Kidney epithelial cell (primary cell): ENCODE measurements around the gene MYOCOS. TPM values are rescaled to one million over a fixed set of nuclear protein-coding genes. Genes with fewer than 3 reads are reported as not detected.
"Not testable (repeated sequence)": the region's sequence is repeated elsewhere in the genome, so short reads cannot be mapped to it uniquely, and the experiment has no call there.

ENCODE experiments used
- DNase-seq: peaks from one replicate; pipeline ENCODE4 v3.0.0-alpha.2; 2010; ENCODE audit warnings: low read depth
- H3K27me3 ChIP-seq: 2 replicates; pipeline ENCODE4 v1.6.0; 2011; ENCODE audit warnings: low read length; ENCODE audit not compliant: control insufficient read depth, insufficient read depth
- H3K36me3 ChIP-seq: 2 replicates; pipeline ENCODE4 v1.5.1; 2011; ENCODE audit warnings: low read length; ENCODE audit not compliant: control insufficient read depth, insufficient read depth
- H3K4me3 ChIP-seq: 2 replicates; pipeline ENCODE4 v1.5.1; 2011; ENCODE audit warnings: low read depth, mild to moderate bottlenecking, control low read depth, low read length
- total RNA-seq: library from RNA; depleted of rRNA; stranded (reverse); fragments of >200 nt; gene quantifications from 2 replicates; pipeline ENCODE4 v1.2.3, GENCODE V29; 2015
- TF ChIP-seq, protein P1 (sequence below): IDR thresholded peaks from 2 replicates; pipeline ENCODE4 v1.5.1; 2011; ENCODE audit warnings: mild to moderate bottlenecking, moderate library complexity, low read length, control low read depth, inconsistent platforms; ENCODE audit not compliant: insufficient read depth, poor library complexity, severe bottlenecking

The MYOCOS gene
- total RNA-seq, 1 donor from 2014 or later: not detected

DNA sequence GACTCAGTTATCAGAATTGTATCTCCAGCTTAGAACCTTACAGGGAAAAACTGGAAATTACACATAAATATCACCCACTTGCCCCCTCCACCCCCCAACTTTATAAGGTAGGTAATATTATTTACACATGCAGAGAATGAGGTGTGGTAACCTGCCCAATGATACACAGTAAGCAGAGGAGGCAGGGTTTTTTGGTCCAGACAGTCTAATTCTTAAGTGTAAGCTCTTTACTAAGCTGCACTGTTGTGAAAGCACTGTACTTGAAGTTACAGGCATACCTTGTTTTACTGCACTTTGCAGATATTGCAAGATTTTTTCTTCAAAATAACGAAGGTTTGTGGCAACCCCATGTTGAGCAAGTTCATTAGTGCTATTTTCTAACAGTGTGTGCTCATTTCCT lies 24.8 kb upstream of the MYOCOS start:
- DNase-seq: no peak
- Histone ChIP-seq H3K36me3 (no peaks in the 10 kb centered on the region), H3K27me3 (no peaks in the 10 kb centered on the region), H3K4me3 (no peak overlapping the region)
- TF ChIP-seq, protein P1, sequence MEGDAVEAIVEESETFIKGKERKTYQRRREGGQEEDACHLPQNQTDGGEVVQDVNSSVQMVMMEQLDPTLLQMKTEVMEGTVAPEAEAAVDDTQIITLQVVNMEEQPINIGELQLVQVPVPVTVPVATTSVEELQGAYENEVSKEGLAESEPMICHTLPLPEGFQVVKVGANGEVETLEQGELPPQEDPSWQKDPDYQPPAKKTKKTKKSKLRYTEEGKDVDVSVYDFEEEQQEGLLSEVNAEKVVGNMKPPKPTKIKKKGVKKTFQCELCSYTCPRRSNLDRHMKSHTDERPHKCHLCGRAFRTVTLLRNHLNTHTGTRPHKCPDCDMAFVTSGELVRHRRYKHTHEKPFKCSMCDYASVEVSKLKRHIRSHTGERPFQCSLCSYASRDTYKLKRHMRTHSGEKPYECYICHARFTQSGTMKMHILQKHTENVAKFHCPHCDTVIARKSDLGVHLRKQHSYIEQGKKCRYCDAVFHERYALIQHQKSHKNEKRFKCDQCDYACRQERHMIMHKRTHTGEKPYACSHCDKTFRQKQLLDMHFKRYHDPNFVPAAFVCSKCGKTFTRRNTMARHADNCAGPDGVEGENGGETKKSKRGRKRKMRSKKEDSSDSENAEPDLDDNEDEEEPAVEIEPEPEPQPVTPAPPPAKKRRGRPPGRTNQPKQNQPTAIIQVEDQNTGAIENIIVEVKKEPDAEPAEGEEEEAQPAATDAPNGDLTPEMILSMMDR: no peak

DNA sequence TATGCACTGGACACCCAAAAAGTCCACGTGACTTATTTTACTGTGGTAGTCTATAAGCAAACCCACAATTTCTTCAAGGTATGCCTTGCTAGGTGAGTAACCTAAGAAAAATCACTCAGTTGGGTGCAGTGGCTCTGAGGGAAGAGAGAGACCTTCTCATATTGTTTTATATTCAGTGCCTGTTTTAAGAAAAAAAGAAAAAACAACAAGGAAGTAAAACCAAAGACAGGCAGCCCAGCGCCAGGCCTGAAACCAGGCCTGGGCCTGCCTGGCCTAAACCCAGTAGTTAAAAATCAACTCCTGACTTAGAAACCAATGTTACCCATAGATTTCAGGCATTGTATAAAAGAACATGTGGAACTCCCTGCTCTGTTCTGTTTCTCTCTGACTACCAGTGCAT lies 21.7 kb upstream of the MYOCOS start:
- DNase-seq, H3K4me3 ChIP-seq, H3K27me3 ChIP-seq, H3K36me3 ChIP-seq: not testable (repeated sequence)

DNA sequence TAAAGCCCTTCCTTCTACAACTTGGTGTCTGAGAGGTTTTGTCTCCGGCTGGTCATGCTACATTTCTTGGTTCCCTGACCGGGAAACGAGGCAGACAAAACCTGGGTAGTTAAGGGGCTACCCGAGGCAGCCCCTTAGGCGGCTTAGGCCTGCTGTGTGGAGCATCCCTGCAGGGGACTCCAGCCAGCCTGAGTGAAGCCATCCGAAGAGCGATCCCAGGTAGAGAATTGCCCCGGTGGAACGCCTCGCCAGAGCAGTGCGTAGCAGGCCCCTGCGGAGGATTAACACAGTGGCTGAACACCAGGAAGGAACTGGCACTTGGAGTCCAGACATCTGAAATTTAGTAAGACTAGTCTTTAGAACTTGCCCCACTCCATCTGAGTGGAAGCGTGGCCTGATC lies 21.2 kb upstream of the MYOCOS start:
- no peak for DNase-seq
- no peak overlapping the region for H3K4me3 ChIP-seq
- no peaks in the 10 kb centered on the region for H3K27me3 ChIP-seq
- no peaks in the 10 kb centered on the region for H3K36me3 ChIP-seq
- TF ChIP-seq, protein P1: no peak

DNA sequence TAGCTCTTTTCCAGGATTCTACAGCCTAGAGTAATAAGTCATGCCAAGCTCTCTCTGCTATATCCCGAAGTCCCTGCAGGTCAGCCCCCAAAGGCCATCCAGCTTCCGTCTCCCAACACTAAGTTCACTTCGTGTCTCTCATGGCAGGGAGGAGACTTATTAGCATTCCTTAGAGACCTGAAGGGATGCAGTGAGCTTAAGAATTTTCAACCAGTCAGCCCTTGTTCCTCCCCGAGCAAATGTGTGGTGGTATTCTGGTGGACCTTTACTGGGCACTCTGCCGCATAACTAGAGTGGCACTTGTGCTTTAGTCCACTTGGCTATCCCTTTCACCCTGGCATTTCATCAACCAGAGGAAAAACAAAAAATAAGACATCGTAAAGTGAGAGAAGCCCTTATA lies 19.0 kb upstream of the MYOCOS start:
- not testable (repeated sequence) for DNase-seq, H3K27me3 ChIP-seq, H3K4me3 ChIP-seq, H3K36me3 ChIP-seq

DNA sequence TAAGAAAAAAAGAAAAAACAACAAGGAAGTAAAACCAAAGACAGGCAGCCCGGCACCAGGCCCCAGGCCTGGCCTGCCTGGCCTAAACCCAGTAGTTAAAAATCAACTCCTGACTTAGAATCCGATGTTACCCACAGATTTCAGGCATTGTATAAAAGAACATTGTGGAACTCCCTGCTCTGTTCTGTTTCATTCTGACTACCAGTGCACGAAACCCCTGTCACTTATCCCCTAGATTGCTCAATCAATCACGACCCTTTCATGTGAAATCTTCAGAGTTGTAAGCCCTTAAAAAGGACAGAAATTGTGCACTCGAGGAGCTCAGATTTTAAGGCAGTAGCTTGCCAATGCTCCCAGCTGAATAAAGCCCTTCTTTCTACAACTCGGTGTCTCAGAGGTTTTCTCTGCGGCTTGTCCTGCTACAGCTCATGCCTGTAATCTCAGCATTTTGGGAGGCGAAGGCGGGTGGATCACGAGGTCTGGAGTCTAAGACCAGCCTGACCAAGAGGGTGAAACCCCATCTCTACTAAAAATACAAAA lies 15.6 kb upstream of the MYOCOS start:
- no peak for DNase-seq
- TF ChIP-seq, protein P1: no peak
- H3K36me3 ChIP-seq: no peaks in the 10 kb centered on the region
- H3K27me3 ChIP-seq: no peaks in the 10 kb centered on the region
- H3K4me3 ChIP-seq: no peak overlapping the region

DNA sequence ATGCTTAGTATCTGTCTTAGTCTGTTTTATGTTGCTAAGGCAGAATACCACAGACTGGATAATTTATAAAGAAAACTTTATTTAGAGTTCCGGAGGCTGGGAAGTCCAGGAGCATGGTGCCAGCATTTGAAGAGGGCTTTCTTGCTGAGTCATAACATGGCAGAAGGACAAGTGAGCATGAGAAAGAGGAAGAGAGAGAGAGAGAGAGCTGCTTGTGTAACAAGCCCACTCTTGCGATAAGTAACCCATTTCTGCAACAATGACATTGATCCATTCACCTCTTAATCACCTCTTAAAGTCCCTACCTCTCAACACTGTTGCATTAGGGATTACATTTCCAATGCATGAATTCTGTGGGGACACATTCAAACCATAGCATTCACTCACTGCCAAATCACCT lies 11.7 kb upstream of the MYOCOS start:
- no peak for DNase-seq
- TF ChIP-seq, protein P1: no peak
- H3K4me3 ChIP-seq: no peak overlapping the region
- H3K36me3 ChIP-seq: no peaks in the 10 kb centered on the region
- H3K27me3 ChIP-seq: no peaks in the 10 kb centered on the region

DNA sequence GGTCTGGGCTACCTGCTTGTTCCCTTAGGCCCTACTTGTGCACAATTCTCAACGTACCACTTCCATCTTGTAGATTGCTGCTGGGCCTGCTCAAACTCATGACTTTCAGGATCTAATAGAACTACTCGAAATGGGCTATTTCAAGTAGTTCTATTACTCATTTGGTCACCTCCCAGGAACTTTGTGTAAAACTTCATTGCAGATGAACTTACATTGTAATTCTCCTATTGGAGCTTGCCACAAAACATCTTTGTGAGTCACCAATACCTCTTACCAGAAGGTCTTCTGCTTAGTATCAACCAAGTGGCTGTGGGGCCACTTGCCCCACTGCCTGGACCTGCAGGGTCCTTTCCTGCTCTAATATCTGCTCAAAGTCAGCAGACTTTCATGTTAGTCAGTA lies 10.7 kb upstream of the MYOCOS start:
- TF ChIP-seq, protein P1: no peak
- no peaks in the 10 kb centered on the region for H3K36me3 ChIP-seq
- no peak for DNase-seq
- H3K4me3 ChIP-seq: no peak overlapping the region
- H3K27me3 ChIP-seq: no peaks in the 10 kb centered on the region
